Neuronal stem cell (in vitro differentiated cells): Measurements from ENCODE around the gene PNPLA7.
"Not testable (repeated sequence)": the region's sequence is repeated elsewhere in the genome, so short reads cannot be mapped to it uniquely, and the experiment has no call there.

Source experiments
- DNase-seq: peaks from one replicate; pipeline ENCODE4 v3.0.0-alpha.2; 2013; ENCODE audit warnings: low spot score
- H2AFZ ChIP-seq: one replicate; pipeline ENCODE4 v1.6.1; 2013; ENCODE audit warnings: mild to moderate bottlenecking, low read length, inconsistent platforms
- H2AK5ac ChIP-seq: 2 replicates; pipeline ENCODE4 v1.6.1; 2013; ENCODE audit warnings: low read depth, mild to moderate bottlenecking, inconsistent platforms, low read length, moderate library complexity, mixed read lengths
- H2BK120ac ChIP-seq: 2 replicates; pipeline ENCODE4 v1.6.1; 2013; ENCODE audit warnings: low read depth, mild to moderate bottlenecking, inconsistent platforms, low read length, moderate library complexity, mixed read lengths
- H2BK12ac ChIP-seq: one replicate; pipeline ENCODE4 v1.6.1; 2013; ENCODE audit warnings: low read length, inconsistent platforms
- H2BK15ac ChIP-seq: 2 replicates; pipeline ENCODE4 v1.6.1; 2013; ENCODE audit warnings: mild to moderate bottlenecking, low read length, inconsistent platforms, mixed read lengths
- H2BK5ac ChIP-seq: one replicate; pipeline ENCODE4 v1.6.1; 2013; ENCODE audit warnings: inconsistent platforms, mild to moderate bottlenecking, low read length, moderate library complexity
- H3K14ac ChIP-seq: one replicate; pipeline ENCODE4 v1.6.1; 2013; ENCODE audit warnings: low read length, inconsistent platforms
- H3K18ac ChIP-seq: 2 replicates; pipeline ENCODE4 v1.6.1; 2013; ENCODE audit warnings: low read length, inconsistent platforms
- H3K23ac ChIP-seq: 2 replicates; pipeline ENCODE4 v1.6.1; 2013; ENCODE audit warnings: low read depth, mild to moderate bottlenecking, mixed read lengths, low read length, inconsistent platforms; ENCODE audit not compliant: poor library complexity
- H3K27ac ChIP-seq: replicated peaks from 3 replicates; pipeline ENCODE4 v1.5.1; 2013; ENCODE audit warnings: low read length, inconsistent platforms
- H3K27me3 ChIP-seq, 3 experiments: 2 replicates each; pipeline ENCODE4 v1.6.1; 2013; ENCODE audit warnings: low read length in 3 of 3, mild to moderate bottlenecking in 2 of 3, inconsistent platforms in 1 of 3, low read depth in 1 of 3, mixed read lengths in 1 of 3, moderate library complexity in 1 of 3; ENCODE audit not compliant: control insufficient read depth in 3 of 3, insufficient read depth in 3 of 3
- H3K36me3 ChIP-seq, 2 donors: replicated peaks in 1 of 2; 2 replicates each; pipeline ENCODE4 v1.6.1; 2013; ENCODE audit warnings: low read length in 2 of 2; ENCODE audit not compliant: control insufficient read depth in 2 of 2, insufficient read depth in 2 of 2
- H3K4ac ChIP-seq: 2 replicates; pipeline ENCODE4 v1.6.1; 2013; ENCODE audit warnings: inconsistent platforms, mild to moderate bottlenecking, low read length, moderate library complexity
- H3K4me1 ChIP-seq, 2 donors: 1 replicate in 1 of 2; 2 replicates in 1 of 2; pipeline ENCODE4 v1.6.1; 2013; ENCODE audit warnings: low read length in 2 of 2, low read depth in 1 of 2; ENCODE audit not compliant: control insufficient read depth in 2 of 2, insufficient read depth in 1 of 2
- H3K4me2 ChIP-seq: one replicate; pipeline ENCODE4 v1.6.1; 2013; ENCODE audit warnings: mild to moderate bottlenecking, low read length, inconsistent platforms; ENCODE audit not compliant: insufficient read depth, poor library complexity, severe bottlenecking
- H3K4me3 ChIP-seq, 2 donors: 2 replicates each; pipeline ENCODE4 v1.5.1; 2013; ENCODE audit warnings: low read length in 2 of 2, mild to moderate bottlenecking in 2 of 2, inconsistent platforms in 1 of 2, moderate library complexity in 1 of 2
- H3K79me1 ChIP-seq: one replicate; pipeline ENCODE4 v1.6.1; 2013; ENCODE audit warnings: low read depth, mild to moderate bottlenecking, inconsistent platforms, low read length, moderate library complexity
- H3K9ac ChIP-seq: one replicate; pipeline ENCODE4 v1.6.1; 2013; ENCODE audit warnings: mild to moderate bottlenecking, low read depth, low read length, inconsistent platforms; ENCODE audit not compliant: poor library complexity
- H3K9me3 ChIP-seq, 2 donors: replicated peaks in 1 of 2; 2 replicates each; pipeline versions ENCODE3 to v1.6.1; 2013; ENCODE audit warnings: low read length in 2 of 2, mild to moderate bottlenecking in 2 of 2, inconsistent platforms in 1 of 2, low read depth in 1 of 2, mixed read lengths in 1 of 2, moderate library complexity in 1 of 2; ENCODE audit not compliant: control insufficient read depth in 2 of 2, insufficient read depth in 1 of 2
- H4K8ac ChIP-seq: one replicate; pipeline ENCODE4 v1.6.1; 2013; ENCODE audit warnings: low read depth, mild to moderate bottlenecking, inconsistent platforms, low read length, moderate library complexity
- H4K91ac ChIP-seq: one replicate; pipeline ENCODE4 v1.6.1; 2013; ENCODE audit warnings: low read length, low read depth, mild to moderate bottlenecking, inconsistent platforms; ENCODE audit not compliant: poor library complexity
- WGBS, 2 donors: extraction: QIAGEN DNeasy Blood & Tissue Kit; methylation state at CpG; one replicate each; pipeline ENCODE4 v1.1.7; 2013; ENCODE audit warnings: missing lambda C conversion rate in 2 of 2, mixed read lengths in 1 of 2; ENCODE audit not compliant: insufficient read length in 2 of 2, insufficient replicate concordance in 1 of 2; ENCODE audit errors: extremely low coverage in 2 of 2; 5-methylcytosine and 5-hydroxymethylcytosine counted together

Gene PNPLA7

DNA sequence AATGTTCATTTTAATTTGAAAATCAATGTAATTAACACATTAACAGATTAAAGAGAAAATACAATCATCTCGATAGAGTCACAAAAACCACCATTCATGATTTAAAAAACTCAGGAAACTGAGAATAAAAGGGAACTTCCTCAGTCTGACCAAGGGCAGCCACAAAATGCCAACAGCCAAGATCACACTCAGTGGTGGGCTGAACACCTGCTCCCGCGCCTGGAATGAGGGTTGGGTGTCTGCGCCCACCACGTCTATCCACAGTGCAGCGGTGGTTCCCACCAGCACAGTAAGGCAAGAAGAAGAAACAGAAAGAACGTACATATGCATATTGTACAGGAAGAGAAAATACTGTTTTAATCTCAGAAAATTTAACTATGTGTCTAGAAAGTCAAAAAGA lies 79.4 kb downstream of the PNPLA7 start:
- peaks cover 0 to 5% (median 0%) of the 10 kb centered on the region in 3 experiments for H3K27me3 ChIP-seq
- no peak overlapping the region for H3K14ac ChIP-seq
- H2BK12ac ChIP-seq, result no peak overlapping the region
- H4K8ac ChIP-seq, result no peak overlapping the region
- no peak overlapping the region for H3K4ac ChIP-seq
- no peak for DNase-seq
- H2BK5ac ChIP-seq, result no peak overlapping the region
- H4K91ac ChIP-seq, result no peak overlapping the region
- no peak overlapping the region for H2BK120ac ChIP-seq
- H2AK5ac ChIP-seq, result no peak overlapping the region
- no peak overlapping the region for H3K18ac ChIP-seq
- no peak overlapping the region for H2AFZ ChIP-seq
- H2BK15ac ChIP-seq, result no peak overlapping the region
- H3K79me1 ChIP-seq, result no peaks in the 10 kb centered on the region
- WGBS, 2 donors, result no CpG with 5 or more reads among the region's 7 CpGs
- H3K9me3 ChIP-seq, result peaks cover 3 to 4% of the 10 kb centered on the region in 2 donors
- no peak overlapping the region for H3K4me2 ChIP-seq
- H3K36me3 ChIP-seq, result no peaks in the 10 kb centered on the region
- no peaks in the 10 kb centered on the region for H3K4me1 ChIP-seq
- H3K27ac ChIP-seq, result no peak overlapping the region
- H3K4me3 ChIP-seq, result peak overlapping the region in 1 of 2 donors; percentile 35
- no peak overlapping the region for H3K23ac ChIP-seq
- H3K9ac ChIP-seq, result no peak overlapping the region

DNA sequence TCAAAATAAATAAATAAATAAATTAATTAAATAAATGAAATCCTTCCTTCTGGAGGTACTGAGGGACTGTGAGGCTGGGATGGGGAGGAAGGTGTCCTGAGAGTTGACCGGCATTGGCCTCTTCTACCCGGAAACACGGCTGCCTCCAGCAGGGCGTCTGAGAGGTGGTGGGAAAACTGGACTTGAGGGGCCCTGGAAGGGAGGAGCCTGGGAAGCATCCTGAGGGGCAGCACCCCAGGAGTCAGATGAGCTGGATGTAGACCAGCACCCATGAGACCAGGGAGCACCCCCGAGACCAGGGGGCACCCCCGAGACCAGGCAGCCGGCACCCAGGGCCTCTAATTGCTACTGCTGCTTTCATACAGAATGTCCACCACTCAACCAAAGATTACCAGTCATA lies 82.3 kb downstream of the PNPLA7 start:
- no peak overlapping the region for H2BK12ac ChIP-seq
- H2AFZ ChIP-seq, result no peak overlapping the region
- H3K27me3 ChIP-seq, result peaks cover 0 to 5% (median 0%) of the 10 kb centered on the region in 3 experiments

DNA sequence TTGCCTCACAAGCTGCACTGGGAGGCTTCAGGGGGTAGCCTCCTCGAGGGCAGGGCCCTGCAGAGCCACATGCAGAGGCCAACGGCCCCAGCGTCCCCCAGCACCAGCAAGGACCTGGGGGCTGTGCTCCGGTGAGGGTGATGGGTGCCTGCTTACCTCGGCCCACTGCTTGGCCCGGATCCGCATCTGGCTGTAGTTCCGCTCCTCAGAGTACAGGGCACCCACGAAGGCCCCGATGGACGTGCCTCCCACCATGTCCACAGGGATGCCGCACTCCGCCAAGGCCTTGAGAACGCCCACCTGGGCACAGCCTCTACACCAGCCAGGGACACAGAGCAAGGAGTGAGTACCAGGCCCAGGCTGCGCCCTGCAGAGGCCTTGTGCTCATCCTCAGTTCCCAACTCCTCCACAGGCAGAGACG lies 83.0 kb downstream of the PNPLA7 start:
- H3K9me3 ChIP-seq, result peaks cover 0 to under 1% of the 10 kb centered on the region in 2 donors
- peak overlapping the region; percentile 58 for H2BK12ac ChIP-seq
- H3K9ac ChIP-seq, result peak overlapping the region; percentile 30
- no peaks in the 10 kb centered on the region for H3K4me1 ChIP-seq
- H2BK120ac ChIP-seq, result no peak overlapping the region
- H3K23ac ChIP-seq, result no peak overlapping the region
- H2BK5ac ChIP-seq, result no peak overlapping the region
- H3K79me1 ChIP-seq, result no peaks in the 10 kb centered on the region
- H4K8ac ChIP-seq, result no peak overlapping the region
- H3K27ac ChIP-seq, result no peak overlapping the region
- peak overlapping the region; percentile 71 for H3K18ac ChIP-seq
- no peak overlapping the region for H2AK5ac ChIP-seq
- H2AFZ ChIP-seq, result no peak overlapping the region
- no peak overlapping the region for H4K91ac ChIP-seq
- H3K27me3 ChIP-seq, result peaks cover 0 to 5% (median 4%) of the 10 kb centered on the region in 3 experiments
- no peak overlapping the region for H3K4ac ChIP-seq
- no peak overlapping the region for H3K14ac ChIP-seq
- no peak overlapping the region for H3K4me2 ChIP-seq
- no CpG with 5 or more reads among the region's 16 CpGs for WGBS, 2 donors
- peak overlapping the region; percentile 55 for H2BK15ac ChIP-seq
- H3K4me3 ChIP-seq, result peak overlapping the region in 1 of 2 donors; percentile 5
- no peaks in the 10 kb centered on the region for H3K36me3 ChIP-seq
- no peak for DNase-seq

More for the DNA sequence above, 82.3 kb downstream of the PNPLA7 start:
- no peaks in the 10 kb centered on the region for H3K4me1 ChIP-seq
- H3K18ac ChIP-seq, result no peak overlapping the region
- no peak overlapping the region for H3K4me3 ChIP-seq
- no peak overlapping the region for H2BK120ac ChIP-seq
- no peak overlapping the region for H2BK15ac ChIP-seq
- H3K4ac ChIP-seq, result no peak overlapping the region
- H3K23ac ChIP-seq, result no peak overlapping the region
- H3K27ac ChIP-seq, result no peak overlapping the region
- WGBS, 2 donors, result no CpG with 5 or more reads among the region's 7 CpGs
- no peak overlapping the region for H3K9ac ChIP-seq
- no peak overlapping the region for H2AK5ac ChIP-seq
- no peak overlapping the region for H4K8ac ChIP-seq
- DNase-seq, result no peak
- H3K36me3 ChIP-seq, result no peaks in the 10 kb centered on the region
- H3K79me1 ChIP-seq, result no peaks in the 10 kb centered on the region
- no peak overlapping the region for H3K4me2 ChIP-seq
- H3K9me3 ChIP-seq, result no peaks in the 10 kb centered on the region
- H4K91ac ChIP-seq, result no peak overlapping the region
- H3K14ac ChIP-seq, result no peak overlapping the region
- H2BK5ac ChIP-seq, result no peak overlapping the region

- not testable (repeated sequence) for H3K79me1 ChIP-seq, H3K27me3 ChIP-seq, H3K36me3 ChIP-seq, H3K27ac ChIP-seq, H3K9ac ChIP-seq, H4K8ac ChIP-seq, H2BK5ac ChIP-seq, H4K91ac ChIP-seq, H2BK120ac ChIP-seq, H3K4me2 ChIP-seq, H2AFZ ChIP-seq, H3K4me1 ChIP-seq, H3K9me3 ChIP-seq, DNase-seq, H3K4ac ChIP-seq, H3K23ac ChIP-seq
- peak overlapping the region; percentile 92 for H2AK5ac ChIP-seq
- peak overlapping the region; percentile 58 for H2BK12ac ChIP-seq
- no CpG with 5 or more reads among the region's 35 CpGs for WGBS, 2 donors
- peak overlapping the region; percentile 21 for H3K14ac ChIP-seq
- peak overlapping the region; percentile 71 for H3K18ac ChIP-seq
- peak overlapping the region; percentile 37 for H2BK15ac ChIP-seq
- peak overlapping the region in 1 of 2 donors; percentile 42 for H3K4me3 ChIP-seq
These were observed 83.7 kb downstream of the PNPLA7 start for GRCh38 chr9:137466389-137467085.
